Measurements from ENCODE around the gene HDAC3.

DNA sequence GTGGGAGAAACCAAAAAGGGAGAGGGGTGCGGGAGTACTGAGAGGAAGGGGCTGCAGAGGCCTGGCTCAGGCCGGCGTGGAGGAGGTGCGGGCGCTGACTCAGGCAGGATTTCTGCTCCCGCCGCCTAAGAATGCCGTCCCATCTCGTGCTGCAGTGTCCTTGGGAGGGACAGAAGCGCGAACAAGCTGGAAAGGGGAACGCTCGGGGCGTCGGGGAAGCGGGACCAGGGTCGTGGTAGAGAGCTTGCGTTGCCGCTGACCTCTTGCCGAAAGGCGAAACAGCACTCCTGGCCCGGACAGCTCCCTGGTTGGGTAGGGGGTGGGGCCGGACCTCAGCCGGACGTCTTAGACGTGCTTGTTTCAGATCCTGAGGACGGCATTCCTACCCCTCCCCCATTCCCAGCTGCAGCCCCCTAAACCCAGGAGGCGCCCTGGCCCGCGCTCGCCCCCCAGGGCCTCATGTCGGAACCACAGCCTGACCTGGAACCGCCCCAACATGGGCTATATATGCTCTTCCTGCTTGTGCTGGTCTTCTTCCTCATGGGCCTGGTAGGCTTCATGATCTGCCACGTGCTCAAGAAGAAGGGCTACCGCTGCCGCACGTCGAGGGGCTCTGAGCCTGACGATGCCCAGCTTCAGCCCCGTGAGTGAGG, 1.2 kb upstream of the HDAC3 start:
- TF ChIP-seq, protein P1, sequence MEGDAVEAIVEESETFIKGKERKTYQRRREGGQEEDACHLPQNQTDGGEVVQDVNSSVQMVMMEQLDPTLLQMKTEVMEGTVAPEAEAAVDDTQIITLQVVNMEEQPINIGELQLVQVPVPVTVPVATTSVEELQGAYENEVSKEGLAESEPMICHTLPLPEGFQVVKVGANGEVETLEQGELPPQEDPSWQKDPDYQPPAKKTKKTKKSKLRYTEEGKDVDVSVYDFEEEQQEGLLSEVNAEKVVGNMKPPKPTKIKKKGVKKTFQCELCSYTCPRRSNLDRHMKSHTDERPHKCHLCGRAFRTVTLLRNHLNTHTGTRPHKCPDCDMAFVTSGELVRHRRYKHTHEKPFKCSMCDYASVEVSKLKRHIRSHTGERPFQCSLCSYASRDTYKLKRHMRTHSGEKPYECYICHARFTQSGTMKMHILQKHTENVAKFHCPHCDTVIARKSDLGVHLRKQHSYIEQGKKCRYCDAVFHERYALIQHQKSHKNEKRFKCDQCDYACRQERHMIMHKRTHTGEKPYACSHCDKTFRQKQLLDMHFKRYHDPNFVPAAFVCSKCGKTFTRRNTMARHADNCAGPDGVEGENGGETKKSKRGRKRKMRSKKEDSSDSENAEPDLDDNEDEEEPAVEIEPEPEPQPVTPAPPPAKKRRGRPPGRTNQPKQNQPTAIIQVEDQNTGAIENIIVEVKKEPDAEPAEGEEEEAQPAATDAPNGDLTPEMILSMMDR (IDR thresholded peaks at IDR 0.05), result peak; percentile 53
- TF ChIP-seq ZFX (IDR thresholded peaks at IDR 0.05; ENCODE audit: borderline replicate concordance), result no peak
